ENCODE data around the gene KLHL10. TPM values are rescaled to one million over a fixed set of nuclear protein-coding genes. Genes with fewer than 3 reads are reported as not detected.
A peak's percentile ranks its signal among the peaks of the same experiment; 100 is the strongest.

The KLHL10 gene
- total and polyA plus RNA-seq, 9 of the 15 experiments (the other 6 are each of a cell fraction or from before 2014, with no cell fraction given), result 0.06 to 0.56 (median 0.12) TPM; not detected in 5

- CTCF ChIA-PET (ENCODE audit: low intra/inter-chr PET ratio), result no interaction called here
- TF ChIP-seq PTBP1 (IDR thresholded peaks at IDR 0.05; ENCODE audit: low read depth, low read length), result no peak
- TF ChIP-seq PKNOX1 (IDR thresholded peaks at IDR 0.05), result peak; percentile 15; the same call in 1 of the 2 replicates
- peak; percentile 81 for TF ChIP-seq USF1 (CRISPR knock-in tag; IDR thresholded peaks at IDR 0.05)
- no peak for TF ChIP-seq MYNN (IDR thresholded peaks at IDR 0.05)
- no peak for TF ChIP-seq MYNN (CRISPR knock-in tag; IDR thresholded peaks at IDR 0.05)
- no peak for TF ChIP-seq ZKSCAN8 (CRISPR knock-in tag; IDR thresholded peaks at IDR 0.05)
- no peak for TF ChIP-seq CBX3 (IDR thresholded peaks at IDR 0.05; ENCODE audit: borderline replicate concordance in 1 of 2, low read length in 2 of 2)
- no peak for TF ChIP-seq CCNT2 (IDR thresholded peaks at IDR 0.05; ENCODE audit: borderline replicate concordance, extremely low read depth, insufficient read length, low read depth, low read length)
- no peak for TF ChIP-seq NCOR1 (IDR thresholded peaks at IDR 0.05)
- no peak for TF ChIP-seq HES1 (IDR thresholded peaks at IDR 0.05; ENCODE audit: low read depth)
- TF ChIP-seq GABPA (tag; conservative IDR thresholded peaks at IDR 0.05; ENCODE audit: low read depth), result no peak
- TF ChIP-seq E2F4 (CRISPR knock-in tag; IDR thresholded peaks at IDR 0.05; ENCODE audit: low read depth), result no peak
- no peak for TF ChIP-seq TEAD1 (CRISPR knock-in tag; IDR thresholded peaks at IDR 0.05)
- no peak for TF ChIP-seq SMAD2 (IDR thresholded peaks at IDR 0.05; ENCODE audit: low read depth, low read length)
- TF ChIP-seq BDP1 (IDR thresholded peaks at IDR 0.05; ENCODE audit: insufficient read depth, insufficient read length), result no peak
- TF ChIP-seq HOMEZ (CRISPR knock-in tag; IDR thresholded peaks at IDR 0.05), result no peak
- no peak for TF ChIP-seq ARID2 (IDR thresholded peaks at IDR 0.05)
- no peak for TF ChIP-seq ATF1 (CRISPR knock-in tag; IDR thresholded peaks at IDR 0.05)
- peak; percentile 36; the same call in 1 of the 2 replicates for TF ChIP-seq ATF1 (tag; IDR thresholded peaks at IDR 0.05)
Measured at GRCh38 chr17:41870627-41871026, 33.0 kb downstream of the KLHL10 start.

More at GRCh38 chr17:41870627-41871026, 33.0 kb downstream of the KLHL10 start:
- ATAC-seq, result peak; percentile 20; the same call in 1 of the 3 replicates
- Histone ChIP-seq H3K9ac (ENCODE audit: insufficient read depth in 1 of 2, low read depth in 2 of 2, low read length in 2 of 2) (no peak overlapping the region; a peak in 1 of 4 replicates), H3K4me2 (ENCODE audit: insufficient read depth, low read length) (no peak overlapping the region), H3K9me3 (replicated peaks; ENCODE audit: control insufficient read depth, insufficient read depth, low read depth, low read length) (no peaks in the 10 kb centered on the region), H3K4me3 (no peak overlapping the region), H3K4me1 (replicated peaks in 1 of 2; ENCODE audit: control insufficient read depth in 2 of 2, insufficient read depth in 2 of 2, low read length in 2 of 2) (peaks cover 3 to 11% of the 10 kb centered on the region in 2 experiments; a peak in 4 of 5 replicates), H2AFZ (ENCODE audit: low read depth, low read length) (no peak overlapping the region), H4K20me1 (replicated peaks; ENCODE audit: control insufficient read depth, insufficient read depth, low read length) (no peaks in the 10 kb centered on the region), H3K9me1 (ENCODE audit: control insufficient read depth, insufficient read depth, low read length) (peaks cover 4% of the 10 kb centered on the region), H3K36me3 (ENCODE audit: control insufficient read depth, insufficient read depth, low read length) (peaks cover 78% of the 10 kb centered on the region; the same call in 2 of the 3 replicates), H3K27me3 (ENCODE audit: control insufficient read depth in 2 of 2, insufficient read depth in 2 of 2, low read length in 2 of 2) (no peaks in the 10 kb centered on the region), H3K79me2 (ENCODE audit: control insufficient read depth, insufficient read depth, low read length) (no peaks in the 10 kb centered on the region), H3K27ac (ENCODE audit: extremely low read depth, low read depth, low read length) (no peak overlapping the region)
- DNase-seq (ENCODE audit: extremely low read depth in 1 of 4, low spot score in 3 of 4), result no peak
- 76% methylated on average over 7 of the region's 7 CpGs for WGBS (ENCODE audit: insufficient coverage, low coverage, missing lambda C conversion rate)
- intact Hi-C loops (cut with micrococcal nuclease) (no loop called here), in situ Hi-C loops (cut with MboI) (no loop called here)
- no TSS peak for BruUV-seq (replicated peaks)
- no peak for FAIRE-seq
- POLR2A ChIA-PET, result interaction anchor here (0.6 to 1.2 kb wide), 4 partner anchors 10 to 806 kb away, joined by 3 to 6 read pairs (median 3); partner anchors contain the start of gene PLEKHH3

All from K562 (cell line).